OCI-LY7 (cell line): ENCODE data around the gene SLC12A3. TPM values are rescaled to one million over a fixed set of nuclear protein-coding genes. Genes with fewer than 3 reads are reported as not detected.
A peak's percentile ranks its signal among the peaks of the same experiment; 100 is the strongest.

Experiments
- BruUV-seq: library from RNA; stranded (reverse); fragments of 400-500 nt; replicated peaks from 2 replicates; lab custom pipeline; 2021; lab: Mats Ljungman, UMichigan
- CTCF ChIA-PET: fragments of 300-600 bp; sonication (Branson Sonifier 250); formaldehyde crosslinking; loops from one replicate; lab custom pipeline; 2022; ENCODE audit warnings: antibody characterized with exemption; ENCODE audit not compliant: unreplicated experiment; lab: Charles Lee
- POLR2A ChIA-PET: fragments of 300-600 bp; sonication (Branson Sonifier 250); formaldehyde crosslinking; loops from one replicate; lab custom pipeline; 2022; ENCODE audit warnings: antibody characterized with exemption; lab: Charles Lee
- DNase-seq: peaks from one replicate; pipeline ENCODE4 v3.0.0-alpha.2; 2015; ENCODE audit warnings: low spot score
- H2AFZ ChIP-seq: fragments of 200-600 bp; sonication (generic), shearing (Covaris generic); 2 replicates; pipeline ENCODE4 v1.6.1; 2014; ENCODE audit warnings: mild to moderate bottlenecking, antibody characterized with exemption, low read length, moderate library complexity
- H3K27ac ChIP-seq: fragments of 200-600 bp; sonication (generic); 2 replicates; pipeline ENCODE4 v1.5.1; 2014; ENCODE audit warnings: mixed run types, low read depth, mild to moderate bottlenecking, moderate library complexity, low read length, inconsistent platforms; ENCODE audit not compliant: poor library complexity, severe bottlenecking
- H3K36me3 ChIP-seq: fragments of 200-600 bp; sonication (generic); 2 replicates; pipeline ENCODE4 v1.6.1; 2014; ENCODE audit warnings: mild to moderate bottlenecking, antibody characterized with exemption, low read length, moderate library complexity, mixed read lengths; ENCODE audit not compliant: insufficient read depth
- H3K4me1 ChIP-seq: fragments of 200-600 bp; sonication (generic); 2 replicates; pipeline ENCODE4 v1.5.1; 2014; ENCODE audit warnings: mild to moderate bottlenecking, low read length; ENCODE audit not compliant: insufficient read depth, poor library complexity, severe bottlenecking
- H3K4me2 ChIP-seq: fragments of 200-600 bp; sonication (generic); 2 replicates; pipeline ENCODE4 v1.6.1; 2014; ENCODE audit warnings: mild to moderate bottlenecking, low read length
- H3K4me3 ChIP-seq: fragments of 200-600 bp; sonication (generic); 2 replicates; pipeline ENCODE4 v1.5.1; 2014; ENCODE audit warnings: mild to moderate bottlenecking, low read depth, low read length; ENCODE audit not compliant: poor library complexity, severe bottlenecking
- H3K79me2 ChIP-seq: fragments of 200-600 bp; sonication (generic); 2 replicates; pipeline ENCODE4 v1.6.1; 2016; ENCODE audit warnings: low read depth, mild to moderate bottlenecking, low read length, moderate library complexity, mixed read lengths; ENCODE audit not compliant: insufficient read depth
- H3K9me2 ChIP-seq: fragments of 200-600 bp; sonication (generic); 2 replicates; pipeline ENCODE4 v1.6.1; 2016; ENCODE audit warnings: mild to moderate bottlenecking, low read length, mixed read lengths; ENCODE audit not compliant: insufficient read depth
- H3K9me3 ChIP-seq: fragments of 200-600 bp; sonication (generic); 2 replicates; pipeline ENCODE4 v1.6.1; 2014; ENCODE audit warnings: mild to moderate bottlenecking, mixed run types, low read length, mixed read lengths
- H4K20me1 ChIP-seq: fragments of 200-600 bp; sonication (generic); 2 replicates; pipeline ENCODE4 v1.6.1; 2014; ENCODE audit warnings: mild to moderate bottlenecking, antibody characterized with exemption, low read length, moderate library complexity, mixed read lengths; ENCODE audit not compliant: insufficient read depth
- EZH2phosphoT487 ChIP-seq: fragments of 200-600 bp; sonication (generic); IDR thresholded peaks from 2 replicates; pipeline ENCODE4 v1.6.1; 2018; ENCODE audit warnings: low read depth, borderline replicate concordance, mild to moderate bottlenecking, mixed run types, antibody characterized with exemption, low read length, moderate library complexity, mixed read lengths
- intact Hi-C: fragments of 100-400 bp; cut with micrococcal nuclease; formaldehyde crosslinking; loops from one replicate; pipeline ENCODE4 v1.10.0; 2022; ENCODE audit not compliant: unreplicated experiment
- total RNA-seq, 2 experiments: library from RNA; depleted of rRNA in 1 of 2; stranded (reverse); fragments of >200 nt in 1 of 2; shearing (Covaris generic) in 1 of 2; gene quantifications; 2 replicates each; pipeline ENCODE4 v1.2.3, GENCODE V29; 2014 to 2022
- TF ChIP-seq, protein P1 (sequence below): fragments of 200-600 bp; sonication (generic); conservative IDR thresholded peaks from 2 replicates; pipeline ENCODE4 v1.5.1; 2014; ENCODE audit warnings: mild to moderate bottlenecking, antibody characterized with exemption, low read length, moderate library complexity, mixed read lengths

SLC12A3 gene
- total RNA-seq, 2 experiments from 2014 or later = 0.25 to 0.88 TPM

DNA sequence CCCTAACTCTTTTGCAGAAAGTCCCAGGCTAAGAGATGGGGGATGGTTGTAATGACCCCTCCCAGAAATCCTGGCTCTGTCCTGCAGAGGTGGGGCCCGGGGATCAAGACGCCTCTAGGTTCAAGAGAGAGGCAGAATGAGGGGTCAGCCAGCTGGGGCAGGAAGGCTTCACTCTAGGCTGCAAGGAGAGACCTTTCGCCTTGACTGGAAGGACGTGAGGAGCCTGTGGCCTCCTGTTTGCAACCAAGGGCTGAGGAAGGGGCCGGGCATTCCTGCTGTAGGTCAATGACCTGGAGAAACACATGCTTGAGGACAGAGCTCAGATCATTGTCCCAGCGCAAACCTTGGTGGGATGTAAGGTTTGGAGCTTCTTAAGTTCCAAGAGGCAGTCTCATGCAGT is 88.0 kb downstream of the SLC12A3 start:
- Histone ChIP-seq H3K4me1 (peaks cover 41% of the 10 kb centered on the region), H3K27ac (no peak overlapping the region), H4K20me1 (no peaks in the 10 kb centered on the region), H3K79me2 (no peaks in the 10 kb centered on the region), H3K9me2 (no peaks in the 10 kb centered on the region), H2AFZ (no peak overlapping the region), H3K36me3 (peaks cover 5% of the 10 kb centered on the region; the same call in 1 of the 2 replicates), H3K4me2 (no peak overlapping the region), H3K9me3 (no peaks in the 10 kb centered on the region), H3K4me3 (no peak overlapping the region)
- DNase-seq = no peak
- ChIA-PET CTCF (no interaction called here), POLR2A (interaction anchor here (0.6 to 2.6 kb wide), 5 partner anchors 11 to 90 kb away, joined by 4 to 11 read pairs (median 7); no protein-coding TSS in a partner anchor)
- BruUV-seq = no TSS peak
- intact Hi-C loops = no loop called here
- no peak for TF ChIP-seq EZH2phosphoT487
- TF ChIP-seq, protein P1, sequence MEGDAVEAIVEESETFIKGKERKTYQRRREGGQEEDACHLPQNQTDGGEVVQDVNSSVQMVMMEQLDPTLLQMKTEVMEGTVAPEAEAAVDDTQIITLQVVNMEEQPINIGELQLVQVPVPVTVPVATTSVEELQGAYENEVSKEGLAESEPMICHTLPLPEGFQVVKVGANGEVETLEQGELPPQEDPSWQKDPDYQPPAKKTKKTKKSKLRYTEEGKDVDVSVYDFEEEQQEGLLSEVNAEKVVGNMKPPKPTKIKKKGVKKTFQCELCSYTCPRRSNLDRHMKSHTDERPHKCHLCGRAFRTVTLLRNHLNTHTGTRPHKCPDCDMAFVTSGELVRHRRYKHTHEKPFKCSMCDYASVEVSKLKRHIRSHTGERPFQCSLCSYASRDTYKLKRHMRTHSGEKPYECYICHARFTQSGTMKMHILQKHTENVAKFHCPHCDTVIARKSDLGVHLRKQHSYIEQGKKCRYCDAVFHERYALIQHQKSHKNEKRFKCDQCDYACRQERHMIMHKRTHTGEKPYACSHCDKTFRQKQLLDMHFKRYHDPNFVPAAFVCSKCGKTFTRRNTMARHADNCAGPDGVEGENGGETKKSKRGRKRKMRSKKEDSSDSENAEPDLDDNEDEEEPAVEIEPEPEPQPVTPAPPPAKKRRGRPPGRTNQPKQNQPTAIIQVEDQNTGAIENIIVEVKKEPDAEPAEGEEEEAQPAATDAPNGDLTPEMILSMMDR = no peak

DNA sequence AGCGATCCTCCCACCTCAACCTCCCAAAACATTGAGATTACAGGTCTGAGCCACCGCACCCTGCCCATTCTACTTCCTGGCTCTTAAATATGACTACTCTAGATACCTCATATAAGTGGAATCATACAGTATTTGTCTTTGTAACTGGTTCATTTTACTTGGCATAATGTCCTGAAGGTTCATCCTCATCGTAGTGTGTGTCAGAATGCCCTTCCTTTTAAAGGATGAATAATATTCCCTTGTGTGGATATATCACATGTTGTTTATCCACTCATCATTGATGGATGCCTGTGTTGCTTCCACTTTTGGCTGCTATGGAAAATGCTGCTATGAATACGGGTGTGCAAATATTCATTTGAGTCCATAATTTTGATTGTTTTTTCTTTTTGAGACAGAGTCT is 91.1 kb downstream of the SLC12A3 start:
- intact Hi-C loops = no loop called here
- H3K9me3 ChIP-seq = no peaks in the 10 kb centered on the region
- H3K79me2 ChIP-seq = no peaks in the 10 kb centered on the region
- no peak overlapping the region for H3K4me3 ChIP-seq
- no peak overlapping the region for H3K27ac ChIP-seq
- H3K4me2 ChIP-seq = no peak overlapping the region
- H3K9me2 ChIP-seq = no peaks in the 10 kb centered on the region
- H4K20me1 ChIP-seq = no peaks in the 10 kb centered on the region
- no peaks in the 10 kb centered on the region for H3K36me3 ChIP-seq
- H2AFZ ChIP-seq = no peak overlapping the region
- BruUV-seq = no TSS peak
- peaks cover 23% of the 10 kb centered on the region for H3K4me1 ChIP-seq
- ChIA-PET POLR2A (no interaction called here), CTCF (no interaction called here)
- no peak for DNase-seq
- TF ChIP-seq EZH2phosphoT487 = no peak
- TF ChIP-seq, protein P1 = no peak

DNA sequence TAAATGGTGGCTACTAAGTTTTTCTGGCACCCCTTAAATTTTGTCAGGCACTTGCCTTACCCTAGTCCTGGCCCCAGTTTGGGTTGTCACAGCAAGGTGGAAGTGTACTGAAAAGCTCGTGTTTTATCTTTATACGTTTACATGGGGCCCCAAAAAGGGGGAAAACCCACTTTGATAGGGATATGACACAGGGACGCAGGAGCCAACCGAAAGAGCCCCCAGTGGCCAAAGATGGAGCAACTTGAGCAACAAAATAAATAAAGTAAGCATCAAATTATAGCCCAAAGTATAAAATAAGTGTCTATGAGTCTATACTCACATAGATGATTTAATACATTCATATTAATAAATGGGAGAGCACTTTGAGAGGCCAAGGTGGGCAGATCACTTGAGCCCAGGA is 91.7 kb downstream of the SLC12A3 start:
- POLR2A ChIA-PET = interaction anchor here (0.7 kb wide), 1 partner anchor 94 kb away, joined by 3 read pairs; no protein-coding TSS in a partner anchor
- H3K9me3 ChIP-seq = no peaks in the 10 kb centered on the region
- no peaks in the 10 kb centered on the region for H3K79me2 ChIP-seq
- BruUV-seq = no TSS peak
- no peak overlapping the region for H3K4me2 ChIP-seq
- peaks cover 16% of the 10 kb centered on the region for H3K4me1 ChIP-seq
- TF ChIP-seq, protein P1 = peak; percentile 70
- no peak for TF ChIP-seq EZH2phosphoT487
- no peaks in the 10 kb centered on the region for H3K9me2 ChIP-seq
- intact Hi-C loops = no loop called here
- no peaks in the 10 kb centered on the region for H3K36me3 ChIP-seq
- no peak overlapping the region for H3K27ac ChIP-seq
- no peak overlapping the region for H3K4me3 ChIP-seq
- CTCF ChIA-PET = no interaction called here
- H2AFZ ChIP-seq = no peak overlapping the region
- H4K20me1 ChIP-seq = no peaks in the 10 kb centered on the region
- no peak for DNase-seq
